GM19438 (cell line): Measurements from ENCODE around the gene SLC25A25.
"Not testable (repeated sequence)": the region's sequence is repeated elsewhere in the genome, so short reads cannot be mapped to it uniquely, and the experiment has no call there.

Source experiments
- ATAC-seq: cut with Tn5 transposase; IDR thresholded peaks from one replicate; pipeline ENCODE4 v1.9.1; 2021; ENCODE audit warnings: low read depth; ENCODE audit not compliant: unreplicated experiment

SLC25A25 gene

DNA sequence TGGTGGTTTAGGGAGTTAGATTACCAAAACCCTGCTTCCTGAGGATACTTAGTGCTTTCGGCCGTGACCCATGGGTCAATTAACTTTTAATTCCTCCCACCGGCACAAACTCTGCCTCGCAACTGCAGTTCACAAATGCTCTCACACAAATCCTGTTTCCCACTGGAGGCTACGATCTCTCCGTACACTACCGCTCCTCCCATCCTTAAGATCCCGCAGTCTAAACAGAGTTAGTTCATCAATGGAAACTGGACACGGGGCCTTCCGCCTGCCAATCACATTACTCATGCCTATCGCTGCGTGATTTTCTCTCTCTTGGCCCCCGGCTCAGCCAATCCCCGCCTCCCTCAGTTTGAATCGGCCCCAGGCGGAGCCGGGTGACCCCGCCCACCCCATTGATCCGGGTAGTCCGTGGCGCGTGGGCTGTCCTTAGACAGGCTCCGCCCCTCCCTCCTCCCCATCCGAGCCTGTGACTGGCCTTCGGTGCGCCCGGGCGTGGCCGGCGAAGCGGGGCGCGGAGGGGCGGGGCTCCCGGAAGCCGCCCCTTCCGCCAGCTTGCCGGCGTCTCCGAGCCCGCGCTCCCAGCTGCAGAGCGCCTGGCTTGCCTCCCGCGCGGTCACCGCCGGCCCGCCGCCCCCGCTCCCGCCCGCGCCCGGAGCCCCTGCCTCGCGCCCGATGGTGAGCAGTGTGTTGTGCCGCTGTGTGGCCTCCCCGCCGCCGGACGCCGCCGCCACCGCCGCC, at the start of gene SLC25A25:
SLC25A25 (plus strand) TSS at position 588 of the 741 bp plus-strand sequence; CDS start at position 676, 88 bp downstream.
- ATAC-seq: peak; percentile 72

- ATAC-seq: no peak
These were observed 47.3 kb upstream of the SLC25A25 start for GRCh38 chr9:128020692-128021091.

DNA sequence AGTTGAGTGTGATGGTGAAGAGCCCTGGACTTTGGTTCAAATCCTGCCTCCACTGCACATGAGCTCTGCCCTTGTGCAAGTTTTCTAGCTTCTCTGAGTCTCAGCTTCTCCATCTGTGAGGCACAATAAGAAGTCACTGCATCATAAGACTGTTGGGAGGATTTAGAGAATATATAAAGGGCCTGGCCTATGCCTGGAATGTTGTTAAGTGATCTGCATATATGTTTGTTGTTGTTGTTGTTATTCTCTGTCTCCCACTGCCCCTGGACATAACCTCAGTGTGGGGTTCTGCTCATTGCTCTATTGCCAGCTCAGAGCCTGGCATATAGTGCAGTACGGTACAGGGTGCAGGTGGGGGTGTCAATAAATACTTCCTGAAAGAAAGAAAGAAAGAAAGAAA, 46.9 kb upstream of the SLC25A25 start:
- ATAC-seq: no peak

DNA sequence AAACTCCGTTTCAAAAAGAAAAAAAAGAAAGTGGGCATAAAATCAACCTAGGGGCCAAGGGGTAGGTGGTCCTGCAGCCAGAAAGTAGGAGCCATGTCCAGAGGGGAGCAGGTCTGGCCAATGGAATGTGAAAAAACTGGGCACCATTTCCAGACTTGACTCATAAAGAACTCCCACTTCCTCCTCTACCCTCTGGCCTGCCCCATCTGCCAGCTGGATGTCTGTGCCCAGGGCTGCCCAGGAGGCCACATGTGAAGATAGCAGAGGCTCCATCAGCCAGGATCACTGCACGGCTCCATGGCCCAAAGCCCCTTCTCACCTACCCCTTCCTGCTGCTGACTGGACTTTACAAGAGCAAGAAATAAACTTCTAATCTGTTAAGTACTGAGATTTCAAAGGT, 45.1 kb upstream of the SLC25A25 start:
- no peak for ATAC-seq

DNA sequence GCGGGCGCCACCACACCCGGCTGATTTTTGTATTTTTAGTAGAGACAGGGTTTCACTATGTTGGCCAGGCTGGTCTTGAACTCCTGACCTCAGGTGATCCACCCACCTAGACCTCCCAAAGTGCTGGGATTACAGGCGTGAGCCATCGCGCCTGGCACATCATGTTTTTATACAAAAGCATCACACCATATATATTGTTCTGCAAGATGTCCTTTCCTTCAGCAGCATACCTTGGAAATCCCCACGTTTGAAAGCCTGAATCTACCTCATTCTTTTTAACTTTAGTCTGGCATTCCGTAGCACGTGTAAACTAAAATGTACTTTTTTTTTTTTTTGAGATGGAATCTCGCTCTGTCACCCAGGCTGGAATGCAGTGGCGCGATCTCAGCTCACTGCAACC, 44.4 kb upstream of the SLC25A25 start:
- not testable (repeated sequence) for ATAC-seq

- ATAC-seq: no peak
These were observed 43.2 kb upstream of the SLC25A25 start for GRCh38 chr9:128024761-128025308.

DNA sequence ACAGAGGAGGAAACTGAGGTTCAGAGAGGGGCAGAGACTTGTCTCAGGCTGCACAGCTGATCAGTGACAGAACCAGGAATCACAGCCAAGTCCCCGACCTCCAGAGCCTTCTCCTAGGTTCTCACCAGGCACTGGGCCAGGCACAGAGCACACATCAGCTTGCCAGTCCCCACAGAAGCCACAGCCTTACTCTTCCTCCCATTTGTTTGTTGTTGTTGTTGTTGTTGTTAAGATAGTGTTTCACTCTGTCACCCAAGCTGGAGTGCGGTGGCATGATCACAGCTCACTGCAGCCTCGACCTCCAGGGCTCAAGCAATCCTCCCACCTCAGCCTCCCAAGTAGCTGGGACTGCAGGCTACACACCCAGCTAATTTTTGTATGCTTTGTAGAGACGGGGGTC, 42.3 kb upstream of the SLC25A25 start:
- no peak for ATAC-seq

- no peak for ATAC-seq
These were observed 41.7 kb upstream of the SLC25A25 start for GRCh38 chr9:128026255-128026772.

DNA sequence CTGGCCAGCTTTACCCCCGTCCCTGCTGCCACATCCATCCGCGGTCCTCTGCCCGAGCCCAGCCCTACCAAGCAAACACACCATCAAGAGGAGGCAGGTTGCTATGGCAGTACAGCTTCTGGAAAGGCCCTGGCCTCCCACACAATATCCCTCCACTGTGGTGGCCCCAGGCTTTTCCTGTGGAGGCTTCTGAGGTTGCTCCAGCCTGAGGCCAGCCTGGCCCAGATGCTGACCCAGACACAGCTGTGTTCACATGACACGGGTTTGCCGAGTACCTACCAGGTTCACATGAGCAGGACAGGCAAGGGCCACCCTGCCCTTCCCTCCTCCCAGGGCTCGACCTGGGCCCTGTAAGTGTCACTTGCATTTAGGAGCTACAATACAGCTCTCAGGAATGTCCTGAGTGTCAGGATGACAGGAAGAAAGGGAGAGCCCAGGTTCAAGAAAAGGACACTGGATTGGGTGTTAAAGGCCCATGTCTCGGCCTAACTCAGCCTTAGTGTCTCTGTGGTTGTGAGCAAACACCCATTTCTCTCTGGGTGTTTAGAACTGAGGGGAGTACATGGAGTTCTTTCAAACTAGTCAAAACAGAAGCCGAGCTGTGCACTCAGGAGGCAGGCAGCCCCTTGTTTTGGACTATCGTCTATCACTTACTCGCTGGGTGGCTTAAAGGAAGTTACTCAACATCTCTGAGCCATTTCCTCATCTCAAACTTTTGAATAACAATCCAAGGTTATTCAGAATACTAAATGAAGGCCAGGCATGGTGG, 41.1 kb upstream of the SLC25A25 start:
- no peak for ATAC-seq

GRCh38 chr9:128027705-128028104, 40.3 kb upstream of the SLC25A25 start:
- ATAC-seq: no peak

GRCh38 chr9:128033609-128034008, 34.4 kb upstream of the SLC25A25 start:
- ATAC-seq: no peak

DNA sequence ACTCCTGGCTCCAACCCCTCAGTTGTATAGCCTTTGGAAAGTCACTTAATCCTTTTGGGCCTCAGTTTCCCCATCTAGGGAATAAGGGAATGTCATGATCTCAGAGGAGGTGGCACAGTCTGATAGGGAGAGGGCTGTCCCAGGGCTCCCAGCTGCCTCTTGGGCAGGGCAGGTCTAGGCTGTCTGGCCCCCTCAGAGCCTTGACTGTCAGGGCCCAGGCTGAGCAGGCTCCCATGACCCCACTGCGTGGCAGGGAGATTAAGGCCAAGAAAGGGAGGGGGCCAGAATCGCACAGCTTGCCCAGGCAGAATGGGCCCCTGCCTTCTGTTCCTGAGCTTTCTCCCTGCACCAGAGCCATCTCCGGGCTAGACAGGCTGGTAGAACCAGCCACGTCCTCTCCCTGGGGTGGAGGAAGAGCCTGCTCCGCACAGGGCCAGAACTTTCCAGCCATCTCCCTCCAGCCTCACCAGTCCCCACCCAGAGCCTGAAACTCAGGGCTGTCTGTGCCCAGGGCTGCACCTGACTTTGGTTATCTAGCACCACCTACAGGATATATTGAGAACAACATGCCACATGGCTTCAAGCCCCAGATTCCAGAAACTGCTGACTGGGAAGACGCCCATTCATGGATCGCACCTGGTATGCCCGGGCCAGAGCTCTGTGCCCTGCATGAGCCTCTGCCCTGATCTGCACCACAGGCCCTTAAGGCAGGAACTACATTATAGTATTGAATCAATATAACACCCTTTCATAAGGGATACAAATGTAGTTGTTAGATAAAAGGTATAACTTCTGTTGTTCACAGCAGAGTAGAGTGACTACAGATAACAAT, 33.0 kb upstream of the SLC25A25 start:
- ATAC-seq: no peak

GRCh38 chr9:128036522-128036921, 31.5 kb upstream of the SLC25A25 start:
- ATAC-seq: not testable (repeated sequence)

DNA sequence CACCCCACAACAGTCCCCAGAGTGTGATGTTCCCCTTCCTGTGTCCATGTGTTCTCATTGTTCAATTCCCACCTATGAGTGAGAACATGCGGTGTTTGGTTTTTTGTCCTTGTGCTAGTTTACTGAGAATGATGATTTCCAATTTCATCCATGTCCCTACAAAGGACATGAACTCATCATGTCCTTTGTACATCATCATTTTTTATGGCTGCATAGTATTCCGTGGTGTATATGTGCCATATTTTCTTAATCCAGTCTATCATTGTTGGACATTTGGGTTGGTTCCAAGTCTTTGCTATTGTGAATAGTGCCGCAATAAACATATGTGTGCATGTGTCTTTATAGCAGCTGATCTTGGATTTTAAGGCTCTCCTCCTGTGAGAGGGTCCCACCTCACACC, 27.2 kb upstream of the SLC25A25 start:
- not testable (repeated sequence) for ATAC-seq

- no peak for ATAC-seq
These were observed 26.0 kb upstream of the SLC25A25 start for GRCh38 chr9:128042043-128042442.

- no peak for ATAC-seq
These were observed 24.6 kb upstream of the SLC25A25 start for GRCh38 chr9:128043467-128043868.

- not testable (repeated sequence) for ATAC-seq
These were observed 22.6 kb upstream of the SLC25A25 start for GRCh38 chr9:128045409-128045808.

DNA sequence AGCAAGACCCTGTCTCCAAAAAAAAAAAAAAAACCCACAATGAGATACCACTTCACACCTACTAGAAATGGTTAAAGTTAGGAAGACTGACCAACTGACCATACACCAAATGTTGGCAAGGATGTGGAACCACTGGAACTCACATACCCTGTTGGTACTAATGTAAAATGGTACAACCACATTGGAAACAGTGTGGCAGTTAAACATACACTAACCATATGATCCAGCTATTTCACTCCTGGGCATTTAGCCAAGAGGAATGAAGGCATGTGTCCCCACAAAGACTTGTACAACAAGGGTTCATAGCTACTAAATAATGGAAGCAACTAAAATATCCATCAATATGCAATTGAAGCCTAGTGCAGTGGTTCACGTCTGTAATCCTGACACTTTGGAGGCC, 22.2 kb upstream of the SLC25A25 start:
- no peak for ATAC-seq

DNA sequence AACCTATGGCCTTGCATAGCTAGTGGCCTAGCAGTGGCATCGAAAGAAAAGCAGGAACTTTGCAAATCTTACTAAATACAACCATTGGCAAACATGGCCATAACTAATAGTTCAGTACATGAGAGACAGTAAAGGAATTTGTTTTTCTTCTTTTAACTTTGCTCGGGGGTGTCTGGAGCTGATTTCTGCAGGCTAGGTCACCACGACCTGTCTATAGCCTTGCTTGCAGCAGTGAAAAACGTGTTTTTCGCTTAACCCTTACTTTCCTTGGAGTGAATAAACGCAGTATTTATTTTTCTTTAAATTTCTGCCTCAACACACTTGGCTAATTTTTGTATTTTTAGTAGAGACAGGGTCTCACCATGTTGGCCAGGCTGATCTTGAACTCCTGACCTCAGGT, 20.8 kb upstream of the SLC25A25 start:
- ATAC-seq: no peak

GRCh38 chr9:128048663-128049062, 19.4 kb upstream of the SLC25A25 start:
- no peak for ATAC-seq

- ATAC-seq: no peak
These were observed 18.2 kb upstream of the SLC25A25 start for GRCh38 chr9:128049843-128050242.
